Colonic mucosa (tissue), 4 donors: ENCODE results near the gene RTN3. TPM values are rescaled to one million over a fixed set of nuclear protein-coding genes. Genes with fewer than 3 reads are reported as not detected.

Experiments
- DNase-seq: peaks from one replicate; pipeline ENCODE4 v3.0.0-alpha.2; 2020
- H3K27ac ChIP-seq: fragments of 200-600 bp; one replicate; pipeline ENCODE4 v1.8.0; 2021
- H3K27me3 ChIP-seq: fragments of 200-600 bp; one replicate; pipeline ENCODE4 v1.8.0; 2021
- H3K36me3 ChIP-seq: fragments of 200-600 bp; one replicate; pipeline ENCODE4 v1.8.0; 2021
- H3K4me1 ChIP-seq: fragments of 200-600 bp; one replicate; pipeline ENCODE4 v1.8.0; 2021; ENCODE audit warnings: mild to moderate bottlenecking
- H3K4me3 ChIP-seq: fragments of 200-600 bp; one replicate; pipeline ENCODE4 v1.8.0; 2021
- H3K9ac ChIP-seq, 2 donors: one replicate each; pipeline ENCODE4 v1.7.0; 2013; ENCODE audit warnings: control low read depth in 2 of 2, low read depth in 2 of 2, low read length in 2 of 2
- H3K9me3 ChIP-seq: fragments of 200-600 bp; one replicate; pipeline ENCODE4 v1.8.0; 2021
- CTCF ChIP-seq: fragments of 200-600 bp; IDR thresholded peaks from one replicate; pipeline ENCODE4 v1.8.0; 2022; ENCODE audit warnings: antibody characterized with exemption, mild to moderate bottlenecking
- intact Hi-C: fragments of 100-400 bp; cut with DNase I; formaldehyde crosslinking; loops from one replicate; pipeline ENCODE4 v1.14.1; 2022
- total RNA-seq, 2 donors: library from RNA; stranded (reverse); fragmentation: NEBNext Ultra II Directional in 1 of 2; extraction: Animal tissue kit (Norgen Biotek cat#: 25700) in 1 of 2; gene quantifications; one replicate each; pipeline ENCODE4 v1.2.1, GENCODE V29; 2021
- donor health status: healthy.
- donor health status: DM: no; HTN: no; CAD: no.
- donor health status: DM: no; HTN: no; CAD: no.

RTN3 gene
- total RNA-seq, 2 donors from 2014 or later = 110 to 128 TPM

DNA sequence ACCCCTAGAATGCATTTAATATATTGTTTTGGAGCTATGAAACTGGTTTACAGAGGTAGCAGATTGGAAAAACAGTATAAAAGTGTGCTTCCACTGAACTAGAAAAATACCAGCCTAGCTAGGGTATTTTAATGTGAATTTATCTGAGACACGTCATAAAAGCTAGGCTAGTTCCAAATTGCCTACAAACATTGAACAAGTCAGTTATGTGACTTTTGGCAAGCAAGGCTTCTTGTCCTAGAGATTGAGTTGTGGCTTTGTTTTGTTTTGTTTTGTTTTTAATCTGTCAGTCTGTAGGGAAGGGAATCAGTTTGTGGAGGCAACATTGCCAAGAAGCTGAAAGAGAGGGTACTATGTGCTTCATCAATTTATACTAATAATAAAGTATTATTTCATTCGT lies 24.2 kb downstream of the RTN3 start:
- no peak overlapping the region for H3K4me3 ChIP-seq
- no peaks in the 10 kb centered on the region for H3K4me1 ChIP-seq
- TF ChIP-seq CTCF = no peak
- H3K9ac ChIP-seq = no peak overlapping the region
- no peaks in the 10 kb centered on the region for H3K27me3 ChIP-seq
- intact Hi-C loops = loop anchor here (2.0 kb wide), 1 partner anchor 15 kb away; no protein-coding TSS in a partner anchor
- DNase-seq = no peak
- H3K36me3 ChIP-seq = no peaks in the 10 kb centered on the region
- H3K27ac ChIP-seq = no peak overlapping the region
- no peaks in the 10 kb centered on the region for H3K9me3 ChIP-seq

DNA sequence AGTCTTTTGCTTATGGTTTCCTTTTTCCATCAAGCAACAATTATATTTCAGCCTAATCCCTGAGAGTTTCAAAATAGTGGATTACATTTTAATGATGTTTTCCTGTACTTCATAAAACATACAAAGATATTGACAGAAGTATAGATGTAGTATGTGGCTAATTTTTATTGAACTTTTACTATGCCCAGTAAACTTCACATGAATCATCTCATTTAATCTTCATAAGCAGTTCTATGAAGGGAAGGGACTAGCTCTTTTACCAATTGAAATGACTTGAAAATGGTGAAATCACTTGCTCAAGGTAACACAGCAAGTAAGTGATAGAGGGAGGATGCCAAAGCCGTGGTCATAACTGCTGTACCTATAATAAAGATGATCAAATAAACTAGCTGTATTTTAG lies 27.5 kb downstream of the RTN3 start:
- H3K36me3 ChIP-seq = no peaks in the 10 kb centered on the region
- no peaks in the 10 kb centered on the region for H3K4me1 ChIP-seq
- no peaks in the 10 kb centered on the region for H3K27me3 ChIP-seq
- H3K9ac ChIP-seq = no peak overlapping the region
- no peak for DNase-seq
- H3K27ac ChIP-seq = no peak overlapping the region
- intact Hi-C loops = no loop called here
- no peak overlapping the region for H3K4me3 ChIP-seq
- H3K9me3 ChIP-seq = no peaks in the 10 kb centered on the region
- TF ChIP-seq CTCF = no peak

GRCh38 chr11:63709336-63709884 lies 28.1 kb downstream of the RTN3 start:
- Histone ChIP-seq H3K9me3 (no peaks in the 10 kb centered on the region), H3K4me1 (no peaks in the 10 kb centered on the region), H3K27ac (no peak overlapping the region), H3K27me3 (no peaks in the 10 kb centered on the region), H3K4me3 (no peak overlapping the region), H3K9ac (no peak overlapping the region), H3K36me3 (no peaks in the 10 kb centered on the region)
- intact Hi-C loops = no loop called here
- no peak for DNase-seq
- no peak for TF ChIP-seq CTCF

GRCh38 chr11:63710476-63711217 lies 29.3 kb downstream of the RTN3 start:
- DNase-seq = peak; percentile 23
- Histone ChIP-seq H3K36me3 (no peaks in the 10 kb centered on the region), H3K27ac (no peak overlapping the region), H3K9ac (no peak overlapping the region), H3K9me3 (no peaks in the 10 kb centered on the region), H3K4me3 (no peak overlapping the region), H3K4me1 (no peaks in the 10 kb centered on the region), H3K27me3 (no peaks in the 10 kb centered on the region)
- TF ChIP-seq CTCF = no peak
- intact Hi-C loops = no loop called here

GRCh38 chr11:63711838-63712237 lies 30.5 kb downstream of the RTN3 start:
- no peak for TF ChIP-seq CTCF

More at GRCh38 chr11:63711838-63712237, 30.5 kb downstream of the RTN3 start:
- Histone ChIP-seq H3K9me3 (no peaks in the 10 kb centered on the region), H3K4me3 (no peak overlapping the region), H3K27me3 (no peaks in the 10 kb centered on the region), H3K4me1 (no peaks in the 10 kb centered on the region), H3K27ac (no peak overlapping the region), H3K9ac (no peak overlapping the region), H3K36me3 (no peaks in the 10 kb centered on the region)
- DNase-seq = no peak
- intact Hi-C loops = no loop called here
